H1 (cell line): Measurements from ENCODE around the gene ISCA2. TPM values are rescaled to one million over a fixed set of nuclear protein-coding genes. Genes with fewer than 3 reads are reported as not detected.

Experiments used
- CTCF ChIA-PET: fragments of 300-600 bp; sonication (Branson Sonifier 250); formaldehyde crosslinking; loops from one replicate; lab custom pipeline; 2021; ENCODE audit not compliant: partially characterized antibody; lab: Charles Lee
- POLR2A ChIA-PET: fragments of 300-600 bp; sonication (Branson Sonifier 250); formaldehyde crosslinking; loops from one replicate; lab custom pipeline; 2021; ENCODE audit warnings: inconsistent platforms; ENCODE audit not compliant: partially characterized antibody; lab: Charles Lee
- DNase-seq, 2 experiments: peaks; one replicate each; pipeline versions ENCODE4 v3.0.0 to v3.0.0-alpha.2; 2010 to 2022; ENCODE audit warnings: low spot score in 2 of 2, low read depth in 1 of 2, mixed read lengths in 1 of 2
- FAIRE-seq: peaks from 2 replicates; lab custom pipeline; 2011; peaks lifted over from hg19 to GRCh38; lab: Jason Lieb, UNC
- H2AFZ ChIP-seq: 2 replicates; pipeline ENCODE4 v1.8.1; 2012; ENCODE audit warnings: low read length, inconsistent platforms
- H2AK5ac ChIP-seq: 2 replicates; pipeline ENCODE4 v1.6.1; 2013; ENCODE audit warnings: low read depth, low read length
- H2BK120ac ChIP-seq: replicated peaks from 2 replicates; pipeline ENCODE3; 2013; ENCODE audit warnings: low read depth, low read length, inconsistent platforms
- H2BK12ac ChIP-seq: 2 replicates; pipeline ENCODE4 v1.6.1; 2013; ENCODE audit warnings: low read depth, low read length
- H2BK15ac ChIP-seq: 2 replicates; pipeline ENCODE4 v1.6.1; 2013; ENCODE audit warnings: low read length
- H2BK20ac ChIP-seq: 2 replicates; pipeline ENCODE4 v1.6.1; 2013; ENCODE audit warnings: low read length
- H2BK5ac ChIP-seq: 2 replicates; pipeline ENCODE4 v1.6.1; 2013; ENCODE audit warnings: low read depth, low read length
- H3K14ac ChIP-seq: 2 replicates; pipeline ENCODE4 v1.6.1; 2013; ENCODE audit warnings: inconsistent platforms; ENCODE audit not compliant: insufficient read length
- H3K18ac ChIP-seq: 2 replicates; pipeline ENCODE4 v1.6.1; 2013; ENCODE audit warnings: low read length; ENCODE audit errors: extremely low read depth
- H3K23ac ChIP-seq: 2 replicates; pipeline ENCODE4 v1.6.1; 2013; ENCODE audit warnings: inconsistent platforms; ENCODE audit not compliant: insufficient read length
- H3K23me2 ChIP-seq: 2 replicates; pipeline ENCODE4 v1.6.1; 2013; ENCODE audit warnings: low read depth, low read length
- H3K27ac ChIP-seq: 2 replicates; pipeline ENCODE4 v1.6.1; 2011; ENCODE audit warnings: low read depth, low read length, inconsistent platforms
- H3K27me3 ChIP-seq, 4 experiments: replicated peaks in 1 of 4; 1 replicate in 1 of 4; 2 replicates in 3 of 4; pipeline versions ENCODE4 v1.6.1 to v1.8.1; 2011 to 2013; ENCODE audit warnings: low read length in 3 of 4, mild to moderate bottlenecking in 3 of 4, inconsistent platforms in 2 of 4, mixed read lengths in 2 of 4, moderate library complexity in 1 of 4; ENCODE audit not compliant: control insufficient read depth in 3 of 4, insufficient read depth in 3 of 4; ENCODE audit errors: extremely low read depth in 1 of 4
- H3K36me3 ChIP-seq, 4 experiments: 2 replicates each; pipeline versions ENCODE4 v1.6.1 to v1.8.1; 2011 to 2013; ENCODE audit warnings: mild to moderate bottlenecking in 4 of 4, low read length in 3 of 4, moderate library complexity in 2 of 4, control low read depth in 1 of 4, inconsistent platforms in 1 of 4; ENCODE audit not compliant: insufficient read depth in 4 of 4, control insufficient read depth in 2 of 4
- H3K4ac ChIP-seq: replicated peaks from 2 replicates; pipeline ENCODE3; 2013; ENCODE audit warnings: low read length, low read depth, mixed read lengths, inconsistent platforms; ENCODE audit not compliant: insufficient read length
- H3K4me1 ChIP-seq, 4 experiments: replicated peaks in 1 of 4; 1 replicate in 1 of 4; 2 replicates in 3 of 4; pipeline versions ENCODE4 v1.6.1 to v1.8.1; 2011 to 2013; ENCODE audit warnings: low read length in 3 of 4, inconsistent platforms in 2 of 4, mixed read lengths in 1 of 4; ENCODE audit not compliant: insufficient read depth in 4 of 4, control insufficient read depth in 3 of 4
- H3K4me2 ChIP-seq, 2 experiments: 2 replicates each; pipeline versions ENCODE4 v1.6.1 to v1.8.1; 2011 to 2013; ENCODE audit warnings: low read depth in 2 of 2, low read length in 2 of 2, control low read depth in 1 of 2, inconsistent platforms in 1 of 2, mild to moderate bottlenecking in 1 of 2; ENCODE audit not compliant: insufficient read depth in 1 of 2
- H3K4me3 ChIP-seq, 4 experiments: fragments of 200-600, 300-600 bp in 1 of 4; sonication (generic), shearing (Covaris generic), sonication (Bioruptor Twin) in 1 of 4; 2 replicates each; pipeline versions ENCODE4 v1.5.1 to v1.8.1; 2011 to 2016; ENCODE audit warnings: low read length in 4 of 4, low read depth in 3 of 4, control low read depth in 2 of 4, inconsistent platforms in 2 of 4, mild to moderate bottlenecking in 2 of 4, mixed read lengths in 1 of 4, moderate library complexity in 1 of 4; ENCODE audit not compliant: insufficient read depth in 2 of 4; ENCODE audit errors: extremely low read depth in 1 of 4
- H3K56ac ChIP-seq: replicated peaks from 2 replicates; pipeline ENCODE3; 2013; ENCODE audit warnings: low read depth, mild to moderate bottlenecking, mixed read lengths, low read length, inconsistent platforms; ENCODE audit not compliant: insufficient read length
- H3K79me1 ChIP-seq: 2 replicates; pipeline ENCODE4 v1.6.1; 2013; ENCODE audit warnings: low read depth, low read length, control low read depth
- H3K79me2 ChIP-seq, 2 experiments: 2 replicates each; pipeline versions ENCODE4 v1.6.1 to v1.8.1; 2012 to 2013; ENCODE audit warnings: low read length in 2 of 2, mild to moderate bottlenecking in 2 of 2, inconsistent platforms in 1 of 2; ENCODE audit not compliant: insufficient read depth in 2 of 2, control insufficient read depth in 1 of 2
- H3K9ac ChIP-seq, 4 experiments: replicated peaks in 1 of 4; 1 replicate in 1 of 4; 2 replicates in 3 of 4; pipeline versions ENCODE4 v1.6.1 to v1.8.1; 2011 to 2013; ENCODE audit warnings: low read depth in 3 of 4, low read length in 3 of 4, control low read depth in 2 of 4, mild to moderate bottlenecking in 2 of 4, moderate library complexity in 2 of 4, inconsistent platforms in 1 of 4; ENCODE audit errors: extremely low read depth in 1 of 4
- H3K9me3 ChIP-seq, 2 experiments: 2 replicates each; pipeline versions ENCODE4 v1.6.1 to v1.8.1; 2012 to 2013; ENCODE audit warnings: mild to moderate bottlenecking in 2 of 2, moderate library complexity in 2 of 2, control low read depth in 1 of 2, inconsistent platforms in 1 of 2, low read depth in 1 of 2, low read length in 1 of 2, mixed read lengths in 1 of 2; ENCODE audit not compliant: insufficient read depth in 2 of 2
- H4K20me1 ChIP-seq, 2 experiments: replicated peaks in 1 of 2; 2 replicates each; pipeline versions ENCODE3 to v1.8.1; 2011 to 2013; ENCODE audit warnings: inconsistent platforms in 2 of 2, low read length in 2 of 2, mild to moderate bottlenecking in 1 of 2; ENCODE audit not compliant: insufficient read depth in 2 of 2, control insufficient read depth in 1 of 2
- H4K5ac ChIP-seq: 2 replicates; pipeline ENCODE4 v1.6.1; 2013; ENCODE audit warnings: low read length, low read depth, mixed read lengths, inconsistent platforms; ENCODE audit not compliant: insufficient read length
- H4K8ac ChIP-seq: 2 replicates; pipeline ENCODE4 v1.8.0; 2013; ENCODE audit warnings: mild to moderate bottlenecking, moderate library complexity, low read length, inconsistent platforms; ENCODE audit not compliant: insufficient read depth; ENCODE audit errors: extremely low read depth
- H4K91ac ChIP-seq: replicated peaks from 2 replicates; pipeline ENCODE3; 2013; ENCODE audit warnings: low read length, mixed read lengths, inconsistent platforms; ENCODE audit not compliant: insufficient read length
- CBX8 ChIP-seq: fragments of 300-800, 300-1000 bp; sonication (generic); IDR thresholded peaks from 2 replicates; pipeline ENCODE4 v1.7.1; 2016; ENCODE audit warnings: low read depth, low read length, borderline replicate concordance
- CREB1 ChIP-seq: IDR thresholded peaks from 2 replicates; pipeline ENCODE4 v1.6.1; 2012; ENCODE audit warnings: inconsistent platforms
- KDM1A ChIP-seq: fragments of 200-600, 300-600 bp; sonication (generic); IDR thresholded peaks from 2 replicates; pipeline ENCODE4 v1.7.1; 2016; ENCODE audit warnings: mild to moderate bottlenecking, low read length, borderline replicate concordance
- KDM5A ChIP-seq: fragments of 200-600 bp; IDR thresholded peaks from 2 replicates; pipeline ENCODE4 v1.7.1; 2012; ENCODE audit warnings: mild to moderate bottlenecking, low read length, inconsistent platforms, mixed read lengths
- NRF1 ChIP-seq: IDR thresholded peaks from 2 replicates; pipeline ENCODE4 v1.6.1; 2011; ENCODE audit warnings: mild to moderate bottlenecking, low read depth, low read length, improper control_type of control experiment
- RBBP5 ChIP-seq: IDR thresholded peaks from 2 replicates; pipeline ENCODE4 v1.7.1; 2012; ENCODE audit warnings: low read depth, mild to moderate bottlenecking, inconsistent platforms, low read length, moderate library complexity, borderline replicate concordance
- SIRT6 ChIP-seq: IDR thresholded peaks from one replicate; pipeline ENCODE4 v1.7.1; 2012; ENCODE audit warnings: low read length, inconsistent platforms
- SP2 ChIP-seq: IDR thresholded peaks from 2 replicates; pipeline ENCODE4 v1.6.1; 2012; ENCODE audit warnings: mild to moderate bottlenecking, low read length, inconsistent platforms
- TAF1 ChIP-seq: IDR thresholded peaks from 2 replicates; pipeline ENCODE4 v1.6.1; 2011; ENCODE audit warnings: mild to moderate bottlenecking, low read depth, low read length
- TAF7 ChIP-seq: optimal IDR thresholded peaks from 2 replicates; pipeline ENCODE3; 2011; ENCODE audit warnings: low read depth, mild to moderate bottlenecking, inconsistent platforms, low read length, moderate library complexity, borderline replicate concordance
- whole genome bisulfite sequencing, 2 experiments: shearing (Covaris generic) in 1 of 2; methylation state at CpG; one replicate each; pipeline versions ENCODE4 v1.1.6 to v1.1.7; 2013 to 2015; ENCODE audit warnings: low lambda C conversion rate in 2 of 2, mixed read lengths in 2 of 2, inconsistent platforms in 1 of 2, low coverage in 1 of 2, missing lambda C conversion rate in 1 of 2; ENCODE audit not compliant: insufficient replicate concordance in 2 of 2, insufficient coverage in 1 of 2, insufficient read length in 1 of 2; ENCODE audit errors: extremely low coverage in 1 of 2, missing lambda C conversion rate in 1 of 2; 5-methylcytosine and 5-hydroxymethylcytosine counted together
- polyA plus RNA-seq, 7 experiments: library from polyadenylated mRNA; depleted of rRNA in 3 of 7; stranded (reverse) in 5 of 7; unstranded in 2 of 7; fragments of >200 nt in 5 of 7; fragments of 200-250 nt in 2 of 7; gene quantifications; 1 replicate in 5 of 7; 2 replicates in 1 of 7; 4 replicates in 1 of 7; pipeline versions ENCODE4 v1.2.1 to v1.2.3, GENCODE V29; 2011 to 2013; ENCODE audit warnings: missing spikeins in 2 of 7, mixed read lengths in 2 of 7
- total RNA-seq: library from RNA; stranded (reverse); fragmentation: NEBNext Ultra II Directional; extraction: Animal tissue kit (Norgen Biotek cat#: 25700); gene quantifications from 2 replicates; pipeline ENCODE4 v1.2.1, GENCODE V29; 2021
- TF ChIP-seq, protein P1 (sequence below): IDR thresholded peaks from 2 replicates; pipeline ENCODE4 v1.6.1; 2012; ENCODE audit warnings: inconsistent platforms

The ISCA2 gene
- total and polyA plus RNA-seq, 2 of the 8 experiments (the other 6 are each of a cell fraction or from before 2014, with no cell fraction given) = 43.5 to 78.6 TPM

GRCh38 chr14:74507840-74508239 is 14.3 kb downstream of the ISCA2 start:
- H4K8ac ChIP-seq = no peak overlapping the region
- H4K5ac ChIP-seq = no peak overlapping the region
- H3K4me3 ChIP-seq = no peak overlapping the region
- H3K79me2 ChIP-seq = no peaks in the 10 kb centered on the region
- no peaks in the 10 kb centered on the region for H4K20me1 ChIP-seq
- no peak overlapping the region for H3K4ac ChIP-seq
- 88% methylated on average over 5 of the region's 5 CpGs; no CpG with 5 or more reads in 1 of the 2 experiments for WGBS, 2 experiments
- no peaks in the 10 kb centered on the region; a peak in 1 of 7 replicates for H3K27me3 ChIP-seq
- H3K23ac ChIP-seq = no peak overlapping the region
- H3K56ac ChIP-seq = no peak overlapping the region
- H2BK12ac ChIP-seq = no peak overlapping the region
- no peak overlapping the region for H3K18ac ChIP-seq
- no peak overlapping the region for H2AFZ ChIP-seq
- H3K4me2 ChIP-seq = no peak overlapping the region
- H2BK5ac ChIP-seq = no peak overlapping the region
- no peak overlapping the region for H2BK15ac ChIP-seq
- no peak overlapping the region for H3K9ac ChIP-seq
- H3K27ac ChIP-seq = no peak overlapping the region
- H2AK5ac ChIP-seq = no peak overlapping the region
- CTCF ChIA-PET = interaction anchor here (0.5 to 6.5 kb wide), 31 partner anchors 8 to 300 kb away, joined by 3 to 64 read pairs (median 5); partner anchors contain the start of gene LTBP2
- H3K9me3 ChIP-seq = no peaks in the 10 kb centered on the region
- no peak overlapping the region for H3K14ac ChIP-seq
- no peak overlapping the region for H4K91ac ChIP-seq
- no peak for FAIRE-seq
- H3K23me2 ChIP-seq = no peaks in the 10 kb centered on the region
- no peak overlapping the region for H2BK20ac ChIP-seq
- no peak for DNase-seq
- H3K4me1 ChIP-seq = peaks cover 0 to 19% (median 11%) of the 10 kb centered on the region in 4 experiments; a peak in 5 of 7 replicates
- H3K79me1 ChIP-seq = no peaks in the 10 kb centered on the region
- no peak overlapping the region for H2BK120ac ChIP-seq
- POLR2A ChIA-PET = interaction anchor here (1.1 to 1.5 kb wide), 2 partner anchors 10 to 104 kb away, joined by 3 read pairs; partner anchors contain the start of gene LTBP2
- TF ChIP-seq SP2 (no peak), KDM1A (no peak), KDM5A (no peak), SIRT6 (no peak), CREB1 (no peak), RBBP5 (no peak), NRF1 (no peak), CBX8 (no peak), TAF1 (no peak), TAF7 (no peak)
- TF ChIP-seq, protein P1, sequence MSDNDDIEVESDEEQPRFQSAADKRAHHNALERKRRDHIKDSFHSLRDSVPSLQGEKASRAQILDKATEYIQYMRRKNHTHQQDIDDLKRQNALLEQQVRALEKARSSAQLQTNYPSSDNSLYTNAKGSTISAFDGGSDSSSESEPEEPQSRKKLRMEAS = no peak
- H3K36me3 ChIP-seq = no peaks in the 10 kb centered on the region
